WTC11 (cell line): ENCODE data around the gene MNT. TPM values are rescaled to one million over a fixed set of nuclear protein-coding genes. Genes with fewer than 3 reads are reported as not detected.

ENCODE experiments used
- ATAC-seq: fragments of 200-7000 bp; cut with Tn5 transposase; 2 replicates; pipeline ENCODE4 v1.10.0; 2021; ENCODE audit warnings: mild to moderate bottlenecking, moderate library complexity
- CTCF ChIA-PET: fragments of 300-600 bp; sonication (Branson Sonifier 250); formaldehyde crosslinking; loops from one replicate; lab custom pipeline; 2021; ENCODE audit warnings: antibody characterized with exemption; lab: Charles Lee
- POLR2A ChIA-PET: fragments of 350-600 bp; sonication (Branson Sonifier 250); formaldehyde crosslinking; loops from one replicate; lab custom pipeline; 2021; ENCODE audit warnings: antibody characterized with exemption; lab: Charles Lee
- DNase-seq: peaks from one replicate; pipeline ENCODE4 v3.0.0; 2021; ENCODE audit warnings: low spot score
- H3K27ac Mint-ChIP-seq: 2 replicates; pipeline ENCODE4 v1.8.0; 2021; ENCODE audit warnings: mixed read lengths
- H3K27me3 Mint-ChIP-seq: 2 replicates; pipeline ENCODE4 v1.8.0; 2021; ENCODE audit warnings: low read depth, mild to moderate bottlenecking, moderate library complexity, mixed read lengths
- H3K36me3 Mint-ChIP-seq: 2 replicates; pipeline ENCODE4 v1.8.0; 2021; ENCODE audit warnings: mixed read lengths
- H3K4me1 Mint-ChIP-seq: 2 replicates; pipeline ENCODE4 v1.8.0; 2022; ENCODE audit warnings: mixed read lengths
- H3K4me3 Mint-ChIP-seq: 2 replicates; pipeline ENCODE4 v1.8.0; 2021; ENCODE audit warnings: mild to moderate bottlenecking, moderate library complexity, mixed read lengths
- H3K9me3 Mint-ChIP-seq: 2 replicates; pipeline ENCODE4 v1.8.0; 2021; ENCODE audit warnings: mixed read lengths
- CTCF ChIP-seq: fragments of 200-600 bp; IDR thresholded peaks from 2 replicates; pipeline ENCODE4 v1.8.0; 2022; ENCODE audit warnings: antibody characterized with exemption
- ERG ChIP-seq: fragments of 250-450 bp; sonication (Bioruptor Pico); IDR thresholded peaks from 2 replicates; pipeline ENCODE4 v1.8.0; 2021; ENCODE audit warnings: mild to moderate bottlenecking
- ETV6 ChIP-seq: sonication (generic); formaldehyde crosslinking; IDR thresholded peaks from 2 replicates; pipeline ENCODE4 v1.8.1; 2022; ENCODE audit warnings: mild to moderate bottlenecking, missing genetic modification reagents
- FOXJ3 ChIP-seq: sonication (generic); formaldehyde crosslinking; IDR thresholded peaks from 2 replicates; pipeline ENCODE4 v1.9.0; 2021; ENCODE audit warnings: missing genetic modification reagents, mild to moderate bottlenecking, borderline replicate concordance
- FOXK1 ChIP-seq: sonication (generic); formaldehyde crosslinking; IDR thresholded peaks from 2 replicates; pipeline ENCODE4 v1.8.0; 2022; ENCODE audit warnings: mild to moderate bottlenecking, moderate library complexity, missing genetic modification reagents
- GRHL2 ChIP-seq: fragments of 250-450 bp; sonication (Bioruptor Pico); IDR thresholded peaks from 2 replicates; pipeline ENCODE4 v1.8.0; 2022; ENCODE audit warnings: mild to moderate bottlenecking, moderate library complexity; ENCODE audit not compliant: insufficient replicate concordance, severe bottlenecking
- OVOL2 ChIP-seq: fragments of 250-450 bp; sonication (Bioruptor Pico); IDR thresholded peaks from 2 replicates; pipeline ENCODE4 v1.9.0; 2021; ENCODE audit warnings: mild to moderate bottlenecking, borderline replicate concordance
- RELA ChIP-seq: sonication (generic); formaldehyde crosslinking; IDR thresholded peaks from 2 replicates; pipeline ENCODE4 v1.8.1; 2022; ENCODE audit warnings: missing genetic modification reagents, mild to moderate bottlenecking, borderline replicate concordance
- SOX15 ChIP-seq: fragments of 250-450 bp; sonication (Bioruptor Pico); IDR thresholded peaks from 2 replicates; pipeline ENCODE4 v1.9.0; 2021; ENCODE audit warnings: mild to moderate bottlenecking
- TEAD1 ChIP-seq: sonication (generic); formaldehyde crosslinking; IDR thresholded peaks from 2 replicates; pipeline ENCODE4 v1.8.0; 2022; ENCODE audit warnings: mild to moderate bottlenecking, missing genetic modification reagents
- ZBTB21 ChIP-seq: sonication (generic); formaldehyde crosslinking; IDR thresholded peaks from 2 replicates; pipeline ENCODE4 v1.8.1; 2023; ENCODE audit warnings: mild to moderate bottlenecking, missing genetic modification reagents, borderline replicate concordance
- ZNF121 ChIP-seq: sonication (generic); formaldehyde crosslinking; IDR thresholded peaks from 2 replicates; pipeline ENCODE4 v1.8.0; 2023; ENCODE audit warnings: missing genetic modification reagents
- ZNF317 ChIP-seq: sonication (generic); formaldehyde crosslinking; IDR thresholded peaks from 2 replicates; pipeline ENCODE4 v1.8.1; 2023; ENCODE audit warnings: low read depth, mild to moderate bottlenecking, moderate library complexity, missing genetic modification reagents, borderline replicate concordance
- ZNF512 ChIP-seq: sonication (generic); formaldehyde crosslinking; IDR thresholded peaks from 2 replicates; pipeline ENCODE4 v1.8.1; 2022; ENCODE audit warnings: missing genetic modification reagents, borderline replicate concordance
- total RNA-seq: library from RNA; stranded (reverse); gene quantifications from 3 replicates; pipeline ENCODE4 v1.2.3, GENCODE V29; 2021
- TF ChIP-seq, protein P1 (sequence below): sonication (generic); formaldehyde crosslinking; IDR thresholded peaks from 2 replicates; pipeline ENCODE4 v1.8.0; 2022; ENCODE audit warnings: missing genetic modification reagents
- TF ChIP-seq, protein P2 (sequence below): sonication (generic); formaldehyde crosslinking; IDR thresholded peaks from 2 replicates; pipeline ENCODE4 v1.8.0; 2022; ENCODE audit warnings: mild to moderate bottlenecking, missing genetic modification reagents
- TF ChIP-seq, protein P3 (sequence below): sonication (generic); formaldehyde crosslinking; IDR thresholded peaks from 2 replicates; pipeline ENCODE4 v1.8.1; 2023; ENCODE audit warnings: mild to moderate bottlenecking, missing genetic modification reagents
- TF ChIP-seq, protein P4 (sequence below): sonication (generic); formaldehyde crosslinking; IDR thresholded peaks from 2 replicates; pipeline ENCODE4 v1.8.1; 2022; ENCODE audit warnings: low read depth, mild to moderate bottlenecking, moderate library complexity, missing genetic modification reagents, borderline replicate concordance

Gene MNT
- total RNA-seq, 1 experiment from 2014 or later: 21.6 TPM

DNA sequence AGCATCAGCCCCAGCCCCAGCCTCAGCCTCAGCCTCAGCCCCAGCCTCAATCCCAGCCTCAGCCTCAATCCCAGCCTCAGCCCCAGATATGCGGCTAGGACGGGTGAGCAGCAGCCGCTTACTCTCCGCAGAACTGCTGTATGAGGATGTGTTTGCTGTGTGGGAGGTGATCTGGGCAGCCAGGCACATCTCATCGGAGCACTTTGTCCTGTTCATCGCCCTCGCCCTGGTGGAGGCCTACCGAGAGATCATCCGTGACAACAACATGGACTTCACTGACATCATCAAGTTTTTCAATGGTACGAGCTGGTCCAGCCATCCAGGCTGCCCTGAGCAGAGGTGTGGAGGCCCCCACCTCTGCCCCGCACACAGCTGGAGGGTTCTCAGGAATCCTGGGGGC, 22.0 kb downstream of the MNT start (continued):
- TF ChIP-seq, protein P1, sequence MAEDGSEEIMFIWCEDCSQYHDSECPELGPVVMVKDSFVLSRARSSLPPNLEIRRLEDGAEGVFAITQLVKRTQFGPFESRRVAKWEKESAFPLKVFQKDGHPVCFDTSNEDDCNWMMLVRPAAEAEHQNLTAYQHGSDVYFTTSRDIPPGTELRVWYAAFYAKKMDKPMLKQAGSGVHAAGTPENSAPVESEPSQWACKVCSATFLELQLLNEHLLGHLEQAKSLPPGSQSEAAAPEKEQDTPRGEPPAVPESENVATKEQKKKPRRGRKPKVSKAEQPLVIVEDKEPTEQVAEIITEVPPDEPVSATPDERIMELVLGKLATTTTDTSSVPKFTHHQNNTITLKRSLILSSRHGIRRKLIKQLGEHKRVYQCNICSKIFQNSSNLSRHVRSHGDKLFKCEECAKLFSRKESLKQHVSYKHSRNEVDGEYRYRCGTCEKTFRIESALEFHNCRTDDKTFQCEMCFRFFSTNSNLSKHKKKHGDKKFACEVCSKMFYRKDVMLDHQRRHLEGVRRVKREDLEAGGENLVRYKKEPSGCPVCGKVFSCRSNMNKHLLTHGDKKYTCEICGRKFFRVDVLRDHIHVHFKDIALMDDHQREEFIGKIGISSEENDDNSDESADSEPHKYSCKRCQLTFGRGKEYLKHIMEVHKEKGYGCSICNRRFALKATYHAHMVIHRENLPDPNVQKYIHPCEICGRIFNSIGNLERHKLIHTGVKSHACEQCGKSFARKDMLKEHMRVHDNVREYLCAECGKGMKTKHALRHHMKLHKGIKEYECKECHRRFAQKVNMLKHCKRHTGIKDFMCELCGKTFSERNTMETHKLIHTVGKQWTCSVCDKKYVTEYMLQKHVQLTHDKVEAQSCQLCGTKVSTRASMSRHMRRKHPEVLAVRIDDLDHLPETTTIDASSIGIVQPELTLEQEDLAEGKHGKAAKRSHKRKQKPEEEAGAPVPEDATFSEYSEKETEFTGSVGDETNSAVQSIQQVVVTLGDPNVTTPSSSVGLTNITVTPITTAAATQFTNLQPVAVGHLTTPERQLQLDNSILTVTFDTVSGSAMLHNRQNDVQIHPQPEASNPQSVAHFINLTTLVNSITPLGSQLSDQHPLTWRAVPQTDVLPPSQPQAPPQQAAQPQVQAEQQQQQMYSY (CRISPR knock-in tag): no peak
- no peak for TF ChIP-seq ZNF512

- TF ChIP-seq ZNF317 (CRISPR knock-in tag): no peak
- no peak for TF ChIP-seq ZBTB21
- TF ChIP-seq ETV6 (CRISPR knock-in tag): no peak
- TF ChIP-seq, protein P2, sequence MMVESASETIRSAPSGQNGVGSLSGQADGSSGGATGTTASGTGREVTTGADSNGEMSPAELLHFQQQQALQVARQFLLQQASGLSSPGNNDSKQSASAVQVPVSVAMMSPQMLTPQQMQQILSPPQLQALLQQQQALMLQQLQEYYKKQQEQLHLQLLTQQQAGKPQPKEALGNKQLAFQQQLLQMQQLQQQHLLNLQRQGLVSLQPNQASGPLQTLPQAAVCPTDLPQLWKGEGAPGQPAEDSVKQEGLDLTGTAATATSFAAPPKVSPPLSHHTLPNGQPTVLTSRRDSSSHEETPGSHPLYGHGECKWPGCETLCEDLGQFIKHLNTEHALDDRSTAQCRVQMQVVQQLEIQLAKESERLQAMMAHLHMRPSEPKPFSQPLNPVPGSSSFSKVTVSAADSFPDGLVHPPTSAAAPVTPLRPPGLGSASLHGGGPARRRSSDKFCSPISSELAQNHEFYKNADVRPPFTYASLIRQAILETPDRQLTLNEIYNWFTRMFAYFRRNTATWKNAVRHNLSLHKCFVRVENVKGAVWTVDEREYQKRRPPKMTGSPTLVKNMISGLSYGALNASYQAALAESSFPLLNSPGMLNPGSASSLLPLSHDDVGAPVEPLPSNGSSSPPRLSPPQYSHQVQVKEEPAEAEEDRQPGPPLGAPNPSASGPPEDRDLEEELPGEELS (CRISPR knock-in tag): no peak
- TF ChIP-seq OVOL2: no peak
- TF ChIP-seq FOXJ3: no peak
- TF ChIP-seq, protein P3, sequence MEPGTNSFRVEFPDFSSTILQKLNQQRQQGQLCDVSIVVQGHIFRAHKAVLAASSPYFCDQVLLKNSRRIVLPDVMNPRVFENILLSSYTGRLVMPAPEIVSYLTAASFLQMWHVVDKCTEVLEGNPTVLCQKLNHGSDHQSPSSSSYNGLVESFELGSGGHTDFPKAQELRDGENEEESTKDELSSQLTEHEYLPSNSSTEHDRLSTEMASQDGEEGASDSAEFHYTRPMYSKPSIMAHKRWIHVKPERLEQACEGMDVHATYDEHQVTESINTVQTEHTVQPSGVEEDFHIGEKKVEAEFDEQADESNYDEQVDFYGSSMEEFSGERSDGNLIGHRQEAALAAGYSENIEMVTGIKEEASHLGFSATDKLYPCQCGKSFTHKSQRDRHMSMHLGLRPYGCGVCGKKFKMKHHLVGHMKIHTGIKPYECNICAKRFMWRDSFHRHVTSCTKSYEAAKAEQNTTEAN (CRISPR knock-in tag): no peak
- no peak for TF ChIP-seq GRHL2 (CRISPR knock-in tag)
- no peak for TF ChIP-seq SOX15 (CRISPR knock-in tag)
- TF ChIP-seq ERG (CRISPR knock-in tag): no peak
- H3K9me3 Mint-ChIP-seq: no peaks in the 10 kb centered on the region
- no peak overlapping the region for H3K27ac Mint-ChIP-seq
- CTCF ChIA-PET: interaction anchor here (0.6 to 6.7 kb wide), 3 partner anchors 8 to 636 kb away, joined by 3 to 67 read pairs (median 3); no protein-coding TSS in a partner anchor
- H3K4me3 Mint-ChIP-seq: no peak overlapping the region
- peaks cover 9% of the 10 kb centered on the region; the same call in 1 of the 2 replicates for H3K36me3 Mint-ChIP-seq
- no peak for DNase-seq
- POLR2A ChIA-PET: no interaction called here
- H3K4me1 Mint-ChIP-seq: no peaks in the 10 kb centered on the region
- ATAC-seq: no peak
- H3K27me3 Mint-ChIP-seq: no peaks in the 10 kb centered on the region
Observed at GRCh38 chr17:2377659-2378058, 23.2 kb downstream of the MNT start.

DNA sequence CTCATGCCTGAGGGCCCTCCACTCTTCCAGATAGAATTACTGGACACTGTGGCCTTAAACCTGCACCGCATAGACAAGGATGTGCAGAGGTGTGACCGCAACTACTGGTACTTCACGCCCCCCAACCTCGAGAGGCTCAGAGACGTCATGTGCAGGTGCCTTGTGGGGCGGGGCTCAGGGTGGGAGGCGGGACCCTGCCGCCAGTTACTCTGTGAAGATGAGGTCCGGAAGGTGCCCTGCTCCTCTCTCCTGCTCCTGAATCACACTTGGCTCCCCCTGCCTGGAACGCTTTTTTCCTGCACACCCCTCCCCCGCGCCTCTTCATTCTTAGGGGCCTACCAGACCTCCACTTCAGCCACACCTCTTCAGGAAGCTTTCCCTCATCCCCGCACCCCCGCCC, 24.8 kb downstream of the MNT start:
- Mint-ChIP-seq H3K27me3 (no peaks in the 10 kb centered on the region), H3K4me3 (no peak overlapping the region), H3K4me1 (no peaks in the 10 kb centered on the region), H3K27ac (no peak overlapping the region), H3K9me3 (no peaks in the 10 kb centered on the region), H3K36me3 (peaks cover 9% of the 10 kb centered on the region; the same call in 1 of the 2 replicates)
- POLR2A ChIA-PET: interaction anchor here (0.6 to 1.0 kb wide), 2 partner anchors 9 to 40 kb away, joined by 3 read pairs; no protein-coding TSS in a partner anchor
- peak; percentile 19 for ATAC-seq
- CTCF ChIA-PET: interaction anchor here (0.9 kb wide), 1 partner anchor 40 kb away, joined by 4 read pairs; no protein-coding TSS in a partner anchor
- no peak for DNase-seq
- no peak for TF ChIP-seq CTCF
- TF ChIP-seq TEAD1: no peak
- TF ChIP-seq ZNF121: no peak
- TF ChIP-seq, protein P2 (CRISPR knock-in tag): no peak
- TF ChIP-seq, protein P4, sequence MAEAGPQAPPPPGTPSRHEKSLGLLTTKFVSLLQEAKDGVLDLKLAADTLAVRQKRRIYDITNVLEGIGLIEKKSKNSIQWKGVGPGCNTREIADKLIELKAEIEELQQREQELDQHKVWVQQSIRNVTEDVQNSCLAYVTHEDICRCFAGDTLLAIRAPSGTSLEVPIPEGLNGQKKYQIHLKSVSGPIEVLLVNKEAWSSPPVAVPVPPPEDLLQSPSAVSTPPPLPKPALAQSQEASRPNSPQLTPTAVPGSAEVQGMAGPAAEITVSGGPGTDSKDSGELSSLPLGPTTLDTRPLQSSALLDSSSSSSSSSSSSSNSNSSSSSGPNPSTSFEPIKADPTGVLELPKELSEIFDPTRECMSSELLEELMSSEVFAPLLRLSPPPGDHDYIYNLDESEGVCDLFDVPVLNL (CRISPR knock-in tag): no peak
- no peak for TF ChIP-seq FOXK1 (CRISPR knock-in tag)
- TF ChIP-seq RELA (CRISPR knock-in tag): no peak
